ENCODE results near the gene GSTM2. TPM values are rescaled to one million over a fixed set of nuclear protein-coding genes. Genes with fewer than 3 reads are reported as not detected.
A peak's percentile ranks its signal among the peaks of the same experiment; 100 is the strongest.
"Not testable (repeated sequence)": the region's sequence is repeated elsewhere in the genome, so short reads cannot be mapped to it uniquely, and the experiment has no call there.

The GSTM2 gene
- total and polyA plus RNA-seq, 12 donors, result 17.2 to 495 (median 63.4) TPM

DNA sequence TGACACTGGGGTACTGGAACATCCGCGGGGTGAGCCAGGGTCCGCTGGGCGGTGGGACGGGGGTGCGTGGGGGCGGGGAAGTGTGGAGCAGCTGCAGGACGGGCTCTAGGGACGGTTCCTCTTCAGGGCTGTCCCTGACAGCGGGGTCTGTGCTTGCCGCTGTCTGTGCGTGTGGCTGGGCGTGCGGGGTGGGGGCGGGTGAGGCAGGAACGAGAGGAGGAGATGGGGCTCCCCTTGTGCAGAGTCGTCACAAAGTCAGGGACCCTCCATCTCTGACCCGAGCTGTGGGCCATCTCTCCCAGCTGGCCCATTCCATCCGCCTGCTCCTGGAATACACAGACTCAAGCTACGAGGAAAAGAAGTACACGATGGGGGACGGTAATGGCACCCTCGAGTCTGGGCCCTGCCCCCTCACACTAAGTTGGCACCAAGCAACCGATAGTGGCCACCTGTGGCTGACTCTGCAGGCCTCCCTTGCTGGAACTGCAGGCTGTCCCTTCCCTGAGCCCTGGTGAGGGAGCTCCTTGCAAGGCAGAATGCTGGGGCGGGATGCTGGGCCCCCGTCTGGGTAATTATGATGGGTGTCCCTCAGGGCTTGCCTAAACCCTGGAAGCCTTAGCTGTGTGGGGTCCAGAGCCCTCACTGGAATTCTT, 392 bp downstream of the GSTM2 start:
- Histone ChIP-seq H3K4me3 (peak overlapping the region in 2 of 4 donors; percentile 45 to 58), H3K9me3 (replicated peaks in 1 of 3) (no peaks in the 10 kb centered on the region), H3K4me1 (replicated peaks in 1 of 2) (peaks cover 0 to 8% of the 10 kb centered on the region in 2 donors), H3K36me3 (replicated peaks in 1 of 2) (peaks cover 0 to 3% of the 10 kb centered on the region in 2 donors), H3K27me3 (no peaks in the 10 kb centered on the region), H3K27ac (peak overlapping the region in 1 of 5 donors; percentile 51)
- TF ChIP-seq, protein P1, sequence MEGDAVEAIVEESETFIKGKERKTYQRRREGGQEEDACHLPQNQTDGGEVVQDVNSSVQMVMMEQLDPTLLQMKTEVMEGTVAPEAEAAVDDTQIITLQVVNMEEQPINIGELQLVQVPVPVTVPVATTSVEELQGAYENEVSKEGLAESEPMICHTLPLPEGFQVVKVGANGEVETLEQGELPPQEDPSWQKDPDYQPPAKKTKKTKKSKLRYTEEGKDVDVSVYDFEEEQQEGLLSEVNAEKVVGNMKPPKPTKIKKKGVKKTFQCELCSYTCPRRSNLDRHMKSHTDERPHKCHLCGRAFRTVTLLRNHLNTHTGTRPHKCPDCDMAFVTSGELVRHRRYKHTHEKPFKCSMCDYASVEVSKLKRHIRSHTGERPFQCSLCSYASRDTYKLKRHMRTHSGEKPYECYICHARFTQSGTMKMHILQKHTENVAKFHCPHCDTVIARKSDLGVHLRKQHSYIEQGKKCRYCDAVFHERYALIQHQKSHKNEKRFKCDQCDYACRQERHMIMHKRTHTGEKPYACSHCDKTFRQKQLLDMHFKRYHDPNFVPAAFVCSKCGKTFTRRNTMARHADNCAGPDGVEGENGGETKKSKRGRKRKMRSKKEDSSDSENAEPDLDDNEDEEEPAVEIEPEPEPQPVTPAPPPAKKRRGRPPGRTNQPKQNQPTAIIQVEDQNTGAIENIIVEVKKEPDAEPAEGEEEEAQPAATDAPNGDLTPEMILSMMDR (IDR thresholded peaks at IDR 0.05), result no peak
- no peak for TF ChIP-seq POLR2A (IDR thresholded peaks at IDR 0.05)
- DNase-seq, result peak in 1 of 7 donors; percentile 56
- intact Hi-C loops (cut with DNase I), result no loop called here
- whole genome bisulfite sequencing, 4 donors, result 0 to 9% (median 5%) methylated on average over 7 to 26 of the region's 26 CpGs

DNA sequence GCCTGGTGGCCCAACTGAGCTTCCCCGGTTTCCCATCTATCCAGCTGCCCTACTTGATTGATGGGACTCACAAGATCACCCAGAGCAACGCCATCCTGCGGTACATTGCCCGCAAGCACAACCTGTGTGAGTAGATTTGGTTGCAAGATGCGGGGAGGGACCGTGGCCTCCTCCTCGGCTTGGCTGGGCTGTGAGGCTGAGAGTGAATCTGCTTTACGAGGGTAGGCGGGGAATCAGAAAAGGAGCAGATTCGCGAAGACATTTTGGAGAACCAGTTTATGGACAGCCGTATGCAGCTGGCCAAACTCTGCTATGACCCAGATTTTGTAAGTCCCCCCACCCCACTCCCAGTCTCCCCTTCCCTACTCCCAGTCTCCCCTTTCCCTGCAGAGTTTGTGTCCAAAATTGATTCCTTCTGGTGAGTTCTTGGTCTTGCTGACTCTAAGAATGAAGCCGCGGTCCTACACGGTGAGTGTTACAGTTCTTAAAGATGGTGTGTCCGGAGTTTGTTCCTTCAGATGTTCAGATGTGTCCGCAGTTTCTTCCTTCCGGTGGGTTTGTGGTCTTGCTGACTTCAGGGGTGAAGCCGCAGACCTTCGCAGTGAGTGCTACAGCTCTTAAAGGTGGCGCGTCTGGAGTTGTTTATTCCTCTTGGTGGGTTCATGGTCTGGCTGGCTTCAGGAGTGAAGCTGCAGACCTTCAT, 1.5 kb downstream of the GSTM2 start:
- TF ChIP-seq, protein P1 (IDR thresholded peaks at IDR 0.05), result no peak
- no peaks in the 10 kb centered on the region for H3K27me3 ChIP-seq
- intact Hi-C loops (cut with DNase I), result no loop called here
- H3K9me3 ChIP-seq (replicated peaks in 1 of 3), result no peaks in the 10 kb centered on the region
- no peak overlapping the region for H3K27ac ChIP-seq
- peak in 1 of 7 donors; percentile 43 for DNase-seq
- H3K4me3 ChIP-seq, result no peak overlapping the region
- WGBS, 4 donors, result 91 to 97% (median 92%) methylated on average over 17 to 22 of the region's 22 CpGs
- peaks cover 0 to 8% of the 10 kb centered on the region in 2 donors for H3K4me1 ChIP-seq (replicated peaks in 1 of 2)
- H3K36me3 ChIP-seq (replicated peaks in 1 of 2), result peaks cover 0 to 7% of the 10 kb centered on the region in 2 donors

DNA sequence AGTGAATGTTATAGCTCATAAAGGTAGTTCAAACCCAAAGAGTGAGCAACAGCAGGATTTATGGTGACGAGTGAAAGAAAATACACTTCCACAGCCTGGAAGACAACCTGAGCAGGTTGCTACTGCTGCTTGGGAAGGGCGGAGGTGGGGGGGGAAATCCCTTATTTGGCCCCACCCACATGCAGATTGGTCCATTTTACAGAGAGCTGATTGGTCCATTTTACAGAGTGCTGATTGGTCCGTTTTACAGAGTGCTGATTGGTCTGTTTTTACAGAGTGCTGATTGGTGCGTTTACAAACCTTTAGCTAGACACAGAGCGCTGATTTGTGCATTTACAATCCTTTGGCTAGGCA, 2.1 kb downstream of the GSTM2 start:
- H3K36me3 ChIP-seq (replicated peaks in 1 of 2); H3K4me3 ChIP-seq; H3K27ac ChIP-seq; H3K9me3 ChIP-seq (replicated peaks in 1 of 3); DNase-seq; intact Hi-C loops (cut with DNase I); H3K27me3 ChIP-seq; H3K4me1 ChIP-seq (replicated peaks in 1 of 2): not testable (repeated sequence)
- 92 to 100% (median 95%) methylated on average over 3 to 5 of the region's 5 CpGs for WGBS, 4 donors

DNA sequence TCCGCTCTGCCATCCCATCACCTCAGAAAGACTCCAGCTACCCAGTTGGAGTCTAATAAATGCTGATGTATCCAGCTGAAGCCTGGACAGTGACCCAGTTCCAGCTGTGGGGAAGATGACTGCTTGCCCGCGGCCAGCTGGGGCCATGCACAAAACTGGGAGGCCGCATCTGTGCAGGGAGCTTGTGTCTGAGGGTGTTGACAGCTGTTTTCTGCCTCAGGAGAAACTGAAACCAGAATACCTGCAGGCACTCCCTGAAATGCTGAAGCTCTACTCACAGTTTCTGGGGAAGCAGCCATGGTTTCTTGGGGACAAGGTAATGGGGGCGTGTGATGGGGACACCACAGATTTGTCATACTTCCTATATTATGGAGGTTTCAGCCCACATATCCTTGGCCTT, 3.2 kb downstream of the GSTM2 start:
- Histone ChIP-seq H3K36me3 (replicated peaks in 1 of 2) (peaks cover 0 to 7% of the 10 kb centered on the region in 2 donors), H3K4me1 (replicated peaks in 1 of 2) (peaks cover 0 to 8% of the 10 kb centered on the region in 2 donors), H3K9me3 (replicated peaks in 1 of 3) (no peaks in the 10 kb centered on the region), H3K4me3 (no peak overlapping the region), H3K27me3 (no peaks in the 10 kb centered on the region), H3K27ac (no peak overlapping the region)
- no peak for TF ChIP-seq POLR2A (IDR thresholded peaks at IDR 0.05)
- TF ChIP-seq, protein P1 (IDR thresholded peaks at IDR 0.05), result no peak
- DNase-seq, result no peak
- intact Hi-C loops (cut with DNase I), result no loop called here
- WGBS, 4 donors, result 88 to 96% (median 88%) methylated on average over 2 to 5 of the region's 5 CpGs

DNA sequence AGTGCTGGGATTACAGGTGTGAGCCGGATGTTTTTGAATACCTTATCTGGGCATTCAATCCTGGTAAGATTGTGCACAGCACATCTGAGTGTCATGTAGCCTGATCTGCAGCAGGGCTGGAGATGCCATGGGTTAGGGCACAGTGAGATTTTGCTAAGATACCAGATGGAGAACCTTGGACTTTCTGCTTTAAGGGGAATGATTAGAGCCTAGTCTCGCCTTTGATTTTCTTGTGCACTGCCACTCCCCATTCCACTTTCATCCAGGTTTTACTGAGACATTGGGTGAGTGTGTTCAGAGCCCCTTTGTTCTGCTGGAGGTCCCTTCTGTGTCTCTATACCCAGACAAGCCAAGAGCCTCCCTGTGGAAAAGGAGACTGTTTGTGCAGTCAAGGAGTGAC, 6.0 kb downstream of the GSTM2 start:
- DNase-seq; H3K27ac ChIP-seq; H3K27me3 ChIP-seq; H3K4me1 ChIP-seq (replicated peaks in 1 of 2); intact Hi-C loops (cut with DNase I); H3K9me3 ChIP-seq (replicated peaks in 1 of 3); H3K36me3 ChIP-seq (replicated peaks in 1 of 2); H3K4me3 ChIP-seq: not testable (repeated sequence)
- WGBS, 4 donors, result 79 to 100% (median 90%) methylated on average over 2 of the region's 2 CpGs

DNA sequence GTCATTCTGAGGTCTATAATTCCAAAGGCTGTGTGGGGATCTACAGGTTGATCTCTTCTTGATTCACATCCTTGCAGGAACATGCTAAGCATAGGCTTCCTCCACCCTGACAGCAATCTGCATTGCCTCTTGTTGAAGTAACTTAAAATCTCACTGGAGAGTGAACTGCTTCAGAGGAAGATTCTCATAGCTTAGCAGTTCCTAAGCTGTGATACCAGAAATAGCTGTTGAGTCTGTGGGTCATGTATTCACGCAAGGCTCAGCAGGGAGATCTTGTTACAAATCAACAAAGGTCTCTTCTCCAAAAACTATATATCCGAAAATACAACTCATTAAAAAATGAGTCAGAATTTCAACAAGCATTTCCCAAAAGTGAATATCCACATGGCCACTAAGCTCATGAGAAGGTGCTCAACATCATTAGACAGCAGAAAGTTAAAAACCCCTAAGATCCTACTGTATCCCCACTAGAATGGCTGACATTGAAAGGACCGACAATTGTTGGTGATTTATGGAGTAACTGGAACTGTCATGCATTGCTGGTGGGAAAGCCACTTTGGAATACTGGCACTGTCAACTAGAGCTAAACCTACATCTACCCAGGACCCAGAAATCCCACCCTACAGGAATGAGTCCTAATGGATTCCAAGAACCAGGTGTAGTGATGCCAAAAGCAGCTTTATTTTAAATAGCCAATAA, 9.0 kb downstream of the GSTM2 start:
- H3K36me3 ChIP-seq (replicated peaks in 1 of 2); H3K4me1 ChIP-seq (replicated peaks in 1 of 2); H3K9me3 ChIP-seq (replicated peaks in 1 of 3); H3K27me3 ChIP-seq; H3K4me3 ChIP-seq; H3K27ac ChIP-seq; intact Hi-C loops (cut with DNase I); DNase-seq: not testable (repeated sequence)
- 81 to 93% (median 91%) methylated on average over 3 of the region's 3 CpGs for WGBS, 4 donors

Data from adrenal gland (tissue), 12 donors.